Measurements from ENCODE around the gene BPIFA2. TPM values are rescaled to one million over a fixed set of nuclear protein-coding genes. Genes with fewer than 3 reads are reported as not detected.

BPIFA2 gene
- total RNA-seq, 2 donors from 2014 or later, result not detected

DNA sequence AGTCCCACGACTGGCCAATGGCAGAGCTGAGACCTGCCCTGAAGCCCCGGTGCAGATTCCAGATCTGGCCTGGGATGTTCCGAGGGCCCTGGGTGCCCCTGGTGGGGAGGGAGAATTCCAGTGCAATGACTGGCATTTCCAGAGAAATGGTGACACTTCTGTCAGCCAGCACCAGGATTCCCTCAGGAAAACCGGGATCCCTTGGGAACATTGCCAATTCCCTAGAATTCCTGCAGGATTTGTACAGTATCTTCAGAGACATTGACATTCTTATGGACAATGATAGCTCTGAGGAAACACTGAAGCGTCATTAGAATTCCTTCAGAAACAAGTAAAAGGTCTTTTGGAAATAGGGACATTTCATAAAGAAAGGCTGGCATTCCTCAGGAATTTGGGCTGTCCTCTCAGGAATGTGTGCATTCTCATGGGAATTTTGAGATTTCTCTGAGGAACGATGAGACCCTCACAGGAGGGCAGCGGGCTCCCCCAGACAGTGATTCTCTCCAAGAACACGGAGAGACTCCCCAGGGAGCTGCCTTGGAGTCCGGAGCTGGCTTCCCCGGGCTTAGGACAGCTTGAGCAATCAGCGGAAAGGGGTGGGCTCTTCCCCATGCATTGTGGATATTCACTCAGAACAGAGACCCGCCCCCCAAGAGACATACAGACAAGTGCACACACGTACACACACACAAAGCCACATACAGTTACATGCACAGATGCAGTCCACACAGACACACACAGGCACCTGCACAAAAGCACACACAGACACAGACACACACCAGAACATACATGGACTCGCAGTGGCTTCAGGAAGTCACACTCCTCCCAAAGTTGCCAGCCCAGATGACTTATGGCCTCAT, 35.2 kb upstream of the BPIFA2 start:
- Histone ChIP-seq H3K27me3 (no peaks in the 10 kb centered on the region), H3K27ac (no peak overlapping the region), H3K4me1 (no peaks in the 10 kb centered on the region), H3K36me3 (no peaks in the 10 kb centered on the region), H3K9me3 (no peaks in the 10 kb centered on the region), H3K4me3 (no peak overlapping the region), H3K9ac (ENCODE audit: low read depth in 2 of 2, low read length in 2 of 2) (no peak overlapping the region)
- no peak for DNase-seq
- intact Hi-C loops (cut with DNase I), result no loop called here
- TF ChIP-seq, protein P1, sequence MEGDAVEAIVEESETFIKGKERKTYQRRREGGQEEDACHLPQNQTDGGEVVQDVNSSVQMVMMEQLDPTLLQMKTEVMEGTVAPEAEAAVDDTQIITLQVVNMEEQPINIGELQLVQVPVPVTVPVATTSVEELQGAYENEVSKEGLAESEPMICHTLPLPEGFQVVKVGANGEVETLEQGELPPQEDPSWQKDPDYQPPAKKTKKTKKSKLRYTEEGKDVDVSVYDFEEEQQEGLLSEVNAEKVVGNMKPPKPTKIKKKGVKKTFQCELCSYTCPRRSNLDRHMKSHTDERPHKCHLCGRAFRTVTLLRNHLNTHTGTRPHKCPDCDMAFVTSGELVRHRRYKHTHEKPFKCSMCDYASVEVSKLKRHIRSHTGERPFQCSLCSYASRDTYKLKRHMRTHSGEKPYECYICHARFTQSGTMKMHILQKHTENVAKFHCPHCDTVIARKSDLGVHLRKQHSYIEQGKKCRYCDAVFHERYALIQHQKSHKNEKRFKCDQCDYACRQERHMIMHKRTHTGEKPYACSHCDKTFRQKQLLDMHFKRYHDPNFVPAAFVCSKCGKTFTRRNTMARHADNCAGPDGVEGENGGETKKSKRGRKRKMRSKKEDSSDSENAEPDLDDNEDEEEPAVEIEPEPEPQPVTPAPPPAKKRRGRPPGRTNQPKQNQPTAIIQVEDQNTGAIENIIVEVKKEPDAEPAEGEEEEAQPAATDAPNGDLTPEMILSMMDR (IDR thresholded peaks at IDR 0.05), result no peak

DNA sequence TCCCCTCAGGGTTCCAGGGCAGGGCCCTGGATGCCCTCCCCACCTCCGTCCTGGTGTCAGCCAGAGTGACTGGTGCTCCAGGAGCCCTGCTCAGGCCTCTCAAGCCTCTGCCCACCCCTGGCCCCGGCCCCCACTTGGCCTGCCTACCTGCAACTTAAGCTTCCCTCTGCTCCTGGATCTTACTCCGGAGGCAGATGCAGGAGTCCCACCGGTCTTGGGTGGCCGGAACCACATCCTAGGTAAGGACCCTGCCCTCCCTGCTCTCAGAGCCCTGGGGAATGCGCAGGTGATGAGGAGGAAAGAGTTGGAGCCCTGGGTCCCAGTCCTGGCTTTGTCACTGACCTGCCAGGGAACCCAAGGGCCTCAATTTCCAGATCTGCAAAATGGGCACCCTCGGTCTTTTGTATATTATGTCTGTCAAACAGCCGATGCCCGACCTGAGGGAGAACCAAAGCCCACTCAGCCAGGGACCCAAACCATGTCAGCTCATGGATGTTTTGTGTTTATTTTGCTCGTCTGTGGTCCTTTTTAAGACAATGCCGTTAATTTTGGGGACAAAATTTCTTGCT, 34.5 kb upstream of the BPIFA2 start:
- TF ChIP-seq, protein P1 (IDR thresholded peaks at IDR 0.05), result no peak
- intact Hi-C loops (cut with DNase I), result no loop called here
- no peaks in the 10 kb centered on the region for H3K9me3 ChIP-seq
- no peaks in the 10 kb centered on the region for H3K27me3 ChIP-seq
- no peaks in the 10 kb centered on the region for H3K4me1 ChIP-seq
- H3K4me3 ChIP-seq, result no peak overlapping the region
- no peaks in the 10 kb centered on the region for H3K36me3 ChIP-seq
- H3K27ac ChIP-seq, result no peak overlapping the region
- no peak for DNase-seq
- no peak overlapping the region for H3K9ac ChIP-seq (ENCODE audit: low read depth in 2 of 2, low read length in 2 of 2)

DNA sequence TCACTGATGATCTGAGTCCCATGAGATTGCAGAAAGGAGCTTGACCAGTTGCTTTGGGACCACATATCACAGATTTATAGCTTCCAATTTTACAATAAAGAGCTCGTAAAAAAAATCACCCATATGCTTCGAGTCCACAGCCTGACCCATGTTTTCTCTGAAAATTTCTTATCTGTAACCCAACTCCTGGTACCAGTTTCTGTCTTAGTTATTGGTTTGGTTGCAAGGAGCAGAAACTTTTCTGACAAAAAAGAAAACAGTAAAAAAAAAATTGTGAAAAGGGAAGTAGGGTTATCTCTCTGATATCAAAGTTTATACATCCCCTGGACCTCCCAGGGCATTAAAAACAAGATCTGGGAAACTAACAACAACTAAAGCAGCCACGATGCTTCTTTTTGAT, 30.8 kb upstream of the BPIFA2 start:
- DNase-seq, result no peak
- Histone ChIP-seq H3K27me3 (no peaks in the 10 kb centered on the region), H3K36me3 (no peaks in the 10 kb centered on the region), H3K4me1 (no peaks in the 10 kb centered on the region), H3K27ac (no peak overlapping the region), H3K9ac (ENCODE audit: low read depth in 2 of 2, low read length in 2 of 2) (no peak overlapping the region), H3K4me3 (no peak overlapping the region), H3K9me3 (no peaks in the 10 kb centered on the region)
- TF ChIP-seq, protein P1 (IDR thresholded peaks at IDR 0.05), result no peak
- intact Hi-C loops (cut with DNase I), result no loop called here

DNA sequence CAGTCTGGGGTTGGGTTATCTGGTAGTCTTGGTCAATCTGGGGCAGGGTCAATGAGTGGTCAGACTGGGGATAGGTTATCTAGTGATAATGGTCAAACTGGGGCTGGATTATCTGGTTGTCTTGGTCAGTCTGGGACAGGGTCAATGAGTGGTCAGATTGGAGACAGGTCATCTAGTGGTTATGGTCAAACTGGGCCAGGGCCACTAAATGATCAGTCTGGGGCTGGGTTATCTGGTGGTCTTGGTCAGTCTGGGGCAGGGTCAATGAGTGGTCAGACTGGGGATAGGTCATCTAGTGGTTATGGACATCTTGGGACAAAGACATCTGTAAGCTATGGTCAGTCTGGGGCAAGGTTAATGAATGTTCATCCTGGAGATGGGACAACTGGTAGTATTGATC, 28.5 kb upstream of the BPIFA2 start:
- Histone ChIP-seq H3K9ac (ENCODE audit: low read depth in 2 of 2, low read length in 2 of 2) (no peak overlapping the region), H3K4me1 (no peaks in the 10 kb centered on the region), H3K4me3 (no peak overlapping the region), H3K27ac (no peak overlapping the region), H3K27me3 (no peaks in the 10 kb centered on the region), H3K36me3 (no peaks in the 10 kb centered on the region), H3K9me3 (no peaks in the 10 kb centered on the region)
- DNase-seq, result no peak
- TF ChIP-seq, protein P1 (IDR thresholded peaks at IDR 0.05), result no peak
- intact Hi-C loops (cut with DNase I), result no loop called here

- TF ChIP-seq, protein P1 (IDR thresholded peaks at IDR 0.05), result no peak
- intact Hi-C loops (cut with DNase I), result no loop called here
- no peaks in the 10 kb centered on the region for H3K9me3 ChIP-seq
- no peak overlapping the region for H3K27ac ChIP-seq
- no peak for DNase-seq
- no peaks in the 10 kb centered on the region for H3K4me1 ChIP-seq
- H3K27me3 ChIP-seq, result no peaks in the 10 kb centered on the region
- H3K36me3 ChIP-seq, result no peaks in the 10 kb centered on the region
- no peak overlapping the region for H3K9ac ChIP-seq (ENCODE audit: low read depth in 2 of 2, low read length in 2 of 2)
- no peak overlapping the region for H3K4me3 ChIP-seq
Measured at GRCh38 chr20:33145521-33145920, 22.4 kb upstream of the BPIFA2 start.

All from colonic mucosa (tissue), 4 donors.